ENCODE results near the gene GABBR2.

Gene GABBR2

GRCh38 chr9:98615633-98616032, 93.1 kb downstream of the GABBR2 start:
- no peak for DNase-seq (ENCODE audit: low read depth)
- H3K4me3 ChIP-seq (ENCODE audit: low read depth, low read length) = no peak overlapping the region
- TF ChIP-seq CTCF (IDR thresholded peaks at IDR 0.05; ENCODE audit: control insufficient read depth, extremely low read depth, insufficient read depth) = no peak

- TF ChIP-seq CTCF (IDR thresholded peaks at IDR 0.05; ENCODE audit: control insufficient read depth, extremely low read depth, insufficient read depth) = no peak
- no peak for DNase-seq (ENCODE audit: low read depth)
- no peak overlapping the region for H3K4me3 ChIP-seq (ENCODE audit: low read depth, low read length)
These were observed 93.8 kb downstream of the GABBR2 start for GRCh38 chr9:98614941-98615340.

- no peak for TF ChIP-seq CTCF (IDR thresholded peaks at IDR 0.05; ENCODE audit: control insufficient read depth, extremely low read depth, insufficient read depth)
- H3K4me3 ChIP-seq (ENCODE audit: low read depth, low read length) = no peak overlapping the region
- no peak for DNase-seq (ENCODE audit: low read depth)
These were observed 96.5 kb downstream of the GABBR2 start for GRCh38 chr9:98612061-98612752.

GRCh38 chr9:98611319-98611718, 97.4 kb downstream of the GABBR2 start:
- TF ChIP-seq CTCF (IDR thresholded peaks at IDR 0.05; ENCODE audit: control insufficient read depth, extremely low read depth, insufficient read depth) = no peak
- DNase-seq (ENCODE audit: low read depth) = no peak
- no peak overlapping the region for H3K4me3 ChIP-seq (ENCODE audit: low read depth, low read length)

GRCh38 chr9:98610711-98611110, 98.0 kb downstream of the GABBR2 start:
- H3K4me3 ChIP-seq (ENCODE audit: low read depth, low read length) = no peak overlapping the region
- no peak for DNase-seq (ENCODE audit: low read depth)
- TF ChIP-seq CTCF (IDR thresholded peaks at IDR 0.05; ENCODE audit: control insufficient read depth, extremely low read depth, insufficient read depth) = no peak

- no peak overlapping the region for H3K4me3 ChIP-seq (ENCODE audit: low read depth, low read length)
- DNase-seq (ENCODE audit: low read depth) = no peak
- TF ChIP-seq CTCF (IDR thresholded peaks at IDR 0.05; ENCODE audit: control insufficient read depth, extremely low read depth, insufficient read depth) = no peak
These were observed 98.5 kb downstream of the GABBR2 start for GRCh38 chr9:98610211-98610610.

- no peak overlapping the region for H3K4me3 ChIP-seq (ENCODE audit: low read depth, low read length)
- no peak for TF ChIP-seq CTCF (IDR thresholded peaks at IDR 0.05; ENCODE audit: control insufficient read depth, extremely low read depth, insufficient read depth)
- no peak for DNase-seq (ENCODE audit: low read depth)
These were observed 99.1 kb downstream of the GABBR2 start for GRCh38 chr9:98609646-98610045.

Measured in LNCaP clone FGC (cell line).